WTC11 (cell line): ENCODE measurements around the gene ENOX2. TPM values are rescaled to one million over a fixed set of nuclear protein-coding genes. Genes with fewer than 3 reads are reported as not detected.

Experiments
- ATAC-seq: fragments of 200-7000 bp; cut with Tn5 transposase; 2 replicates; pipeline ENCODE4 v1.10.0; 2021; ENCODE audit warnings: mild to moderate bottlenecking, moderate library complexity
- CTCF ChIA-PET: fragments of 300-600 bp; sonication (Branson Sonifier 250); formaldehyde crosslinking; loops from one replicate; lab custom pipeline; 2021; ENCODE audit warnings: antibody characterized with exemption; lab: Charles Lee
- POLR2A ChIA-PET: fragments of 350-600 bp; sonication (Branson Sonifier 250); formaldehyde crosslinking; loops from one replicate; lab custom pipeline; 2021; ENCODE audit warnings: antibody characterized with exemption; lab: Charles Lee
- DNase-seq: peaks from one replicate; pipeline ENCODE4 v3.0.0; 2021; ENCODE audit warnings: low spot score
- H3K27ac Mint-ChIP-seq: 2 replicates; pipeline ENCODE4 v1.8.0; 2021; ENCODE audit warnings: mixed read lengths
- H3K27me3 Mint-ChIP-seq: 2 replicates; pipeline ENCODE4 v1.8.0; 2021; ENCODE audit warnings: low read depth, mild to moderate bottlenecking, moderate library complexity, mixed read lengths
- H3K36me3 Mint-ChIP-seq: 2 replicates; pipeline ENCODE4 v1.8.0; 2021; ENCODE audit warnings: mixed read lengths
- H3K4me1 Mint-ChIP-seq: 2 replicates; pipeline ENCODE4 v1.8.0; 2022; ENCODE audit warnings: mixed read lengths
- H3K4me3 Mint-ChIP-seq: 2 replicates; pipeline ENCODE4 v1.8.0; 2021; ENCODE audit warnings: mild to moderate bottlenecking, moderate library complexity, mixed read lengths
- H3K9me3 Mint-ChIP-seq: 2 replicates; pipeline ENCODE4 v1.8.0; 2021; ENCODE audit warnings: mixed read lengths
- ARID4B ChIP-seq: sonication (generic); formaldehyde crosslinking; IDR thresholded peaks from 2 replicates; pipeline ENCODE4 v1.8.0; 2023; ENCODE audit warnings: missing genetic modification reagents, mild to moderate bottlenecking, borderline replicate concordance
- E2F1 ChIP-seq: sonication (generic); formaldehyde crosslinking; IDR thresholded peaks from 2 replicates; pipeline ENCODE4 v1.8.0; 2022; ENCODE audit warnings: mild to moderate bottlenecking, missing genetic modification reagents
- FOXP4 ChIP-seq: sonication (generic); formaldehyde crosslinking; IDR thresholded peaks from 2 replicates; pipeline ENCODE4 v1.8.0; 2022; ENCODE audit warnings: mild to moderate bottlenecking, missing genetic modification reagents
- GABPB1 ChIP-seq: sonication (generic); formaldehyde crosslinking; IDR thresholded peaks from 2 replicates; pipeline ENCODE4 v1.8.1; 2023; ENCODE audit warnings: mild to moderate bottlenecking, missing genetic modification reagents
- HMGA2 ChIP-seq: fragments of 250-450 bp; sonication (Bioruptor Pico); IDR thresholded peaks from 2 replicates; pipeline ENCODE4 v1.4.0; 2021; ENCODE audit warnings: mild to moderate bottlenecking, moderate library complexity
- NFYB ChIP-seq: sonication (generic); formaldehyde crosslinking; conservative IDR thresholded peaks from 2 replicates; pipeline ENCODE4 v1.8.0; 2022; ENCODE audit warnings: low read depth, missing genetic modification reagents
- NR2C2 ChIP-seq: sonication (generic); formaldehyde crosslinking; IDR thresholded peaks from 2 replicates; pipeline ENCODE4 v1.8.0; 2022; ENCODE audit warnings: mild to moderate bottlenecking, missing genetic modification reagents
- STAT6 ChIP-seq: sonication (generic); formaldehyde crosslinking; conservative IDR thresholded peaks from 2 replicates; pipeline ENCODE4 v1.8.1; 2023; ENCODE audit warnings: mild to moderate bottlenecking, low read depth, missing genetic modification reagents, moderate library complexity
- TEAD1 ChIP-seq: sonication (generic); formaldehyde crosslinking; IDR thresholded peaks from 2 replicates; pipeline ENCODE4 v1.8.0; 2022; ENCODE audit warnings: mild to moderate bottlenecking, missing genetic modification reagents
- TP53 ChIP-seq: sonication (generic); formaldehyde crosslinking; IDR thresholded peaks from 2 replicates; pipeline ENCODE4 v1.8.1; 2023; ENCODE audit warnings: mild to moderate bottlenecking, missing genetic modification reagents
- ZNF121 ChIP-seq: sonication (generic); formaldehyde crosslinking; IDR thresholded peaks from 2 replicates; pipeline ENCODE4 v1.8.0; 2023; ENCODE audit warnings: missing genetic modification reagents
- total RNA-seq: library from RNA; stranded (reverse); gene quantifications from 3 replicates; pipeline ENCODE4 v1.2.3, GENCODE V29; 2021
- TF ChIP-seq, protein P1 (sequence below): fragments of 250-450 bp; sonication (Bioruptor Pico); IDR thresholded peaks from 2 replicates; pipeline ENCODE4 v1.9.0; 2021; ENCODE audit warnings: mild to moderate bottlenecking
- TF ChIP-seq, protein P2 (sequence below): fragments of 250-450 bp; sonication (Bioruptor Pico); conservative IDR thresholded peaks from 2 replicates; pipeline ENCODE4 v1.9.0; 2021; ENCODE audit warnings: mild to moderate bottlenecking

Gene ENOX2
- total RNA-seq, 1 experiment from 2014 or later = 13.8 TPM

GRCh38 chrX:130715299-130715698, 187.7 kb downstream of the ENOX2 start (continued):
- TF ChIP-seq GABPB1 (no peak), ZNF121 (CRISPR knock-in tag) (no peak), TEAD1 (CRISPR knock-in tag) (no peak)
- TF ChIP-seq, protein P1, sequence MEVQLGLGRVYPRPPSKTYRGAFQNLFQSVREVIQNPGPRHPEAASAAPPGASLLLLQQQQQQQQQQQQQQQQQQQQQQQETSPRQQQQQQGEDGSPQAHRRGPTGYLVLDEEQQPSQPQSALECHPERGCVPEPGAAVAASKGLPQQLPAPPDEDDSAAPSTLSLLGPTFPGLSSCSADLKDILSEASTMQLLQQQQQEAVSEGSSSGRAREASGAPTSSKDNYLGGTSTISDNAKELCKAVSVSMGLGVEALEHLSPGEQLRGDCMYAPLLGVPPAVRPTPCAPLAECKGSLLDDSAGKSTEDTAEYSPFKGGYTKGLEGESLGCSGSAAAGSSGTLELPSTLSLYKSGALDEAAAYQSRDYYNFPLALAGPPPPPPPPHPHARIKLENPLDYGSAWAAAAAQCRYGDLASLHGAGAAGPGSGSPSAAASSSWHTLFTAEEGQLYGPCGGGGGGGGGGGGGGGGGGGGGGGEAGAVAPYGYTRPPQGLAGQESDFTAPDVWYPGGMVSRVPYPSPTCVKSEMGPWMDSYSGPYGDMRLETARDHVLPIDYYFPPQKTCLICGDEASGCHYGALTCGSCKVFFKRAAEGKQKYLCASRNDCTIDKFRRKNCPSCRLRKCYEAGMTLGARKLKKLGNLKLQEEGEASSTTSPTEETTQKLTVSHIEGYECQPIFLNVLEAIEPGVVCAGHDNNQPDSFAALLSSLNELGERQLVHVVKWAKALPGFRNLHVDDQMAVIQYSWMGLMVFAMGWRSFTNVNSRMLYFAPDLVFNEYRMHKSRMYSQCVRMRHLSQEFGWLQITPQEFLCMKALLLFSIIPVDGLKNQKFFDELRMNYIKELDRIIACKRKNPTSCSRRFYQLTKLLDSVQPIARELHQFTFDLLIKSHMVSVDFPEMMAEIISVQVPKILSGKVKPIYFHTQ (CRISPR knock-in tag) = no peak
- TF ChIP-seq, all 79 proteins: peak for 0

DNA sequence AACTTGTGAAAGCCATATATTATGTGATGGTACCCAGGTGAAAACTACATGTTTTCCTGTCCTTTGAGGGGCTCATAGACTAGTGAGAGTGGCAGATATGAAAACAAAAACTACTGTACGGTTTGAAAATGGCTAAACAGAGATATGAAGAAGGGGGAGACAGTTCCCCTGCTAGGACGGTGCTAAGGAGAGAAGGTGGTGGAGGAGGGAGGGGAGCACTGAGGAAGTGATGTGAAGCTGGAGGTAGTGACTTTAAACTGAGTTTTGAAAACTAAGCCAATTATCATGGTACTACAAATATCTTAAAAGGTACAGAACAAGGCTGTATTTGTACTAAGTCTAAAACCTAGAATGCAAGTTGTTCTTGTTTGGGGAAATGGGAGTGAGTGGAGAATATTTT, 188.3 kb downstream of the ENOX2 start:
- H3K4me3 Mint-ChIP-seq = no peak overlapping the region
- POLR2A ChIA-PET = no interaction called here
- H3K9me3 Mint-ChIP-seq = no peaks in the 10 kb centered on the region
- H3K4me1 Mint-ChIP-seq = peaks cover 34% of the 10 kb centered on the region
- peaks cover 9% of the 10 kb centered on the region; the same call in 1 of the 2 replicates for H3K27me3 Mint-ChIP-seq
- no peak for DNase-seq
- TF ChIP-seq TP53 (CRISPR knock-in tag) (no peak), NFYB (CRISPR knock-in tag) (no peak), ARID4B (CRISPR knock-in tag) (no peak), E2F1 (CRISPR knock-in tag) (no peak), NR2C2 (no peak)
- TF ChIP-seq, protein P2, sequence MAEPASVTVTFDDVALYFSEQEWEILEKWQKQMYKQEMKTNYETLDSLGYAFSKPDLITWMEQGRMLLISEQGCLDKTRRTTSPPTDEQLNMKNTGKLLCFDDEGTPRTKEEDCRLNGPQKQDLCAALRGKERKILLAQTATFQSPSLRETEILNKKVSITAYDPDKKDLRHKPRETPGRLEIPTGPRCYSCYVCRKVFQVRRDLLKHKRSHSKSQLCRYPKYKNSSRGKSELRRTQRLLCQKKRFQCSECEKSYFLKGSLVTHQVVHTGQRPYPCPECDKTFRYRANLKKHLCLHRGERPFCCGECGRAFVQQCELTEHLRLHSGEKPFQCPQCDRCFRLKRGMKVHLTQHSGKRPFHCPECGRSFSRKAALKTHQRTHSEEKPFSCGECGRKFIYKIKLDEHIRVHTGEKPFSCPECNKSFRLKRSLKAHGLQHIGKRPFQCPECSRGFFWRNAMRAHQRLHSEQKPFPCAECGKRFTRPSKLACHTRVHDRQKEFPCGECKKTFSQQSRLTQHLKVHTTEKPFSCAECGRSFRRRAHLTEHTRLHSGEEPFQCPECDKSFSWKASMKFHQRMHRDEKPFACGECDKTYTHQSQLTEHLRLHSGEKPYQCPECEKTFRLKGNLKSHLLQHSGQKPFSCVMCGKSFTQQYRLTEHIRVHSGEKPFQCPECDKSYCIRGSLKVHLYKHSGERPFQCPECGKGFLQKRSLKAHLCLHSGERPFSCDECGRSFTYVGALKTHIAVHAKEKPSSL (CRISPR knock-in tag) = no peak
- TF ChIP-seq, all 79 proteins: peak for 0
- no peak for ATAC-seq
- H3K36me3 Mint-ChIP-seq = no peaks in the 10 kb centered on the region
- CTCF ChIA-PET = no interaction called here
- H3K27ac Mint-ChIP-seq = no peak overlapping the region

- Mint-ChIP-seq H3K27me3 (peaks cover 9% of the 10 kb centered on the region; the same call in 1 of the 2 replicates), H3K9me3 (no peaks in the 10 kb centered on the region), H3K27ac (no peak overlapping the region), H3K4me1 (peaks cover 29% of the 10 kb centered on the region), H3K4me3 (no peak overlapping the region), H3K36me3 (no peaks in the 10 kb centered on the region)
- ATAC-seq = no peak
- CTCF ChIA-PET = no interaction called here
- TF ChIP-seq HMGA2 (CRISPR knock-in tag) = no peak
- TF ChIP-seq FOXP4 (CRISPR knock-in tag) = no peak
- TF ChIP-seq STAT6 (CRISPR knock-in tag) = no peak
- TF ChIP-seq, protein P2 (CRISPR knock-in tag) = no peak
- POLR2A ChIA-PET = no interaction called here
- DNase-seq = no peak
Observed at GRCh38 chrX:130714135-130714534, 188.9 kb downstream of the ENOX2 start.
